Endodermal cell (in vitro differentiated cells): ENCODE measurements around the gene FUT8. TPM values are rescaled to one million over a fixed set of nuclear protein-coding genes. Genes with fewer than 3 reads are reported as not detected.

ENCODE experiments used
- DNase-seq: peaks from one replicate; pipeline ENCODE4 v3.0.0-alpha.2; 2017
- H3K27ac ChIP-seq: 2 replicates; pipeline ENCODE4 v1.5.1; 2013; ENCODE audit warnings: mild to moderate bottlenecking, low read depth, low read length, moderate library complexity
- H3K27me3 ChIP-seq: 2 replicates; pipeline ENCODE4 v1.6.1; 2013; ENCODE audit warnings: mild to moderate bottlenecking, low read length, moderate library complexity; ENCODE audit not compliant: insufficient read depth, control insufficient read depth, poor library complexity, severe bottlenecking
- H3K36me3 ChIP-seq: 2 replicates; pipeline ENCODE4 v1.7.0; 2013; ENCODE audit warnings: mild to moderate bottlenecking, low read length, moderate library complexity; ENCODE audit not compliant: control insufficient read depth, insufficient read depth
- H3K4me1 ChIP-seq: one replicate; pipeline ENCODE4 v1.7.0; 2013; ENCODE audit warnings: low read length; ENCODE audit not compliant: control insufficient read depth, insufficient read depth
- H3K4me3 ChIP-seq: 2 replicates; pipeline ENCODE4 v1.5.1; 2013; ENCODE audit warnings: mild to moderate bottlenecking, low read length, moderate library complexity
- H3K9ac ChIP-seq: 2 replicates; pipeline ENCODE4 v1.6.1; 2013; ENCODE audit warnings: mild to moderate bottlenecking, low read length, moderate library complexity; ENCODE audit not compliant: poor library complexity, severe bottlenecking; ENCODE audit errors: extremely low read depth
- H3K9me3 ChIP-seq: 2 replicates; pipeline ENCODE4 v1.6.1; 2013; ENCODE audit warnings: mild to moderate bottlenecking, low read length, moderate library complexity; ENCODE audit not compliant: control insufficient read depth
- H3K27ac Mint-ChIP-seq: 2 replicates; pipeline ENCODE4 v1.8.0; 2020; ENCODE audit warnings: mixed read lengths
- H3K27me3 Mint-ChIP-seq: 2 replicates; pipeline ENCODE4 v1.8.0; 2021; ENCODE audit warnings: mild to moderate bottlenecking, mixed read lengths; ENCODE audit not compliant: insufficient read depth
- H3K36me3 Mint-ChIP-seq: 2 replicates; pipeline ENCODE4 v1.8.0; 2020; ENCODE audit warnings: low read depth, mixed read lengths
- H3K4me1 Mint-ChIP-seq: 2 replicates; pipeline ENCODE4 v1.8.0; 2020; ENCODE audit warnings: mixed read lengths
- H3K4me3 Mint-ChIP-seq: 2 replicates; pipeline ENCODE4 v1.8.0; 2020; ENCODE audit warnings: mild to moderate bottlenecking, moderate library complexity, mixed read lengths
- H3K9me3 Mint-ChIP-seq: 2 replicates; pipeline ENCODE4 v1.8.0; 2020; ENCODE audit warnings: mild to moderate bottlenecking, mixed read lengths
- WGBS, 2 experiments: methylation state at CpG; one replicate each; pipeline versions ENCODE4 v1.1.5 to v1.1.7; 2013; ENCODE audit warnings: missing lambda C conversion rate in 2 of 2, mixed read lengths in 1 of 2; ENCODE audit not compliant: insufficient coverage in 1 of 2, insufficient read length in 1 of 2; 5-methylcytosine and 5-hydroxymethylcytosine counted together
- total RNA-seq, 2 donors: library from RNA; stranded (reverse); fragmentation: NEBNext Ultra II Directional in 1 of 2; extraction: Animal tissue kit (Norgen Biotek cat#: 25700) in 1 of 2; gene quantifications; 2 replicates in 1 of 2; 3 replicates in 1 of 2; pipeline ENCODE4 v1.2.1, GENCODE V29; 2021
- TF ChIP-seq, protein P1 (sequence below): fragments of 200-600 bp; sonication (generic); conservative IDR thresholded peaks from 2 replicates; pipeline ENCODE4 v1.5.0; 2021; ENCODE audit warnings: antibody characterized with exemption, mild to moderate bottlenecking

The FUT8 gene
- total RNA-seq, 2 donors from 2014 or later = 63.9 to 76.9 TPM

DNA sequence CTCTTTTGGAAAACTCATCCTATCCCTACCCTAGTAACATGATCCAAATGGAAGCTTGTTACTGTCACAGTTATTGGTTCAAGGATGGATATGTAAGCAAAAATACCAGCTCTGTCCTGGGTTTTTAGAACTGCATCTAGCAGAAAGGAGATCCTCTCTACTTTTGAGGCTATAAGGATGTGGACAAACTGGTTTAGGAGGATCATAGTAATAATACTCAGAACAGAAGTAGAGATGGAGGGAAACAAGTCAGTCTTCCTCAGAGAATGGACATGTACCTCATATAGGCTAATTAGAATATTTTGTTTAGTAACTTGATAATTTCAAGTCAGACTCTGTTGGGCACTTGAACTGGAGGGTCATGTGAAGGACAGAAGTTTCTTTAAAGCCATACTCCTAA is 26.6 kb downstream of the FUT8 start:
- H3K27me3 ChIP-seq = no peaks in the 10 kb centered on the region
- H3K36me3 Mint-ChIP-seq = peaks cover 10% of the 10 kb centered on the region
- H3K9ac ChIP-seq = no peak overlapping the region
- TF ChIP-seq, protein P1, sequence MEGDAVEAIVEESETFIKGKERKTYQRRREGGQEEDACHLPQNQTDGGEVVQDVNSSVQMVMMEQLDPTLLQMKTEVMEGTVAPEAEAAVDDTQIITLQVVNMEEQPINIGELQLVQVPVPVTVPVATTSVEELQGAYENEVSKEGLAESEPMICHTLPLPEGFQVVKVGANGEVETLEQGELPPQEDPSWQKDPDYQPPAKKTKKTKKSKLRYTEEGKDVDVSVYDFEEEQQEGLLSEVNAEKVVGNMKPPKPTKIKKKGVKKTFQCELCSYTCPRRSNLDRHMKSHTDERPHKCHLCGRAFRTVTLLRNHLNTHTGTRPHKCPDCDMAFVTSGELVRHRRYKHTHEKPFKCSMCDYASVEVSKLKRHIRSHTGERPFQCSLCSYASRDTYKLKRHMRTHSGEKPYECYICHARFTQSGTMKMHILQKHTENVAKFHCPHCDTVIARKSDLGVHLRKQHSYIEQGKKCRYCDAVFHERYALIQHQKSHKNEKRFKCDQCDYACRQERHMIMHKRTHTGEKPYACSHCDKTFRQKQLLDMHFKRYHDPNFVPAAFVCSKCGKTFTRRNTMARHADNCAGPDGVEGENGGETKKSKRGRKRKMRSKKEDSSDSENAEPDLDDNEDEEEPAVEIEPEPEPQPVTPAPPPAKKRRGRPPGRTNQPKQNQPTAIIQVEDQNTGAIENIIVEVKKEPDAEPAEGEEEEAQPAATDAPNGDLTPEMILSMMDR = no peak
- H3K9me3 Mint-ChIP-seq = peaks cover 21% of the 10 kb centered on the region
- peaks cover 20% of the 10 kb centered on the region for H3K9me3 ChIP-seq
- DNase-seq = no peak
- no peak overlapping the region for H3K27ac ChIP-seq
- H3K4me1 ChIP-seq = peaks cover under 1% of the 10 kb centered on the region
- peaks cover 24% of the 10 kb centered on the region for H3K4me1 Mint-ChIP-seq
- peaks cover 2% of the 10 kb centered on the region for H3K27me3 Mint-ChIP-seq
- H3K4me3 ChIP-seq = no peak overlapping the region
- H3K36me3 ChIP-seq = peaks cover 12% of the 10 kb centered on the region
- H3K27ac Mint-ChIP-seq = no peak overlapping the region
- no peak overlapping the region for H3K4me3 Mint-ChIP-seq

DNA sequence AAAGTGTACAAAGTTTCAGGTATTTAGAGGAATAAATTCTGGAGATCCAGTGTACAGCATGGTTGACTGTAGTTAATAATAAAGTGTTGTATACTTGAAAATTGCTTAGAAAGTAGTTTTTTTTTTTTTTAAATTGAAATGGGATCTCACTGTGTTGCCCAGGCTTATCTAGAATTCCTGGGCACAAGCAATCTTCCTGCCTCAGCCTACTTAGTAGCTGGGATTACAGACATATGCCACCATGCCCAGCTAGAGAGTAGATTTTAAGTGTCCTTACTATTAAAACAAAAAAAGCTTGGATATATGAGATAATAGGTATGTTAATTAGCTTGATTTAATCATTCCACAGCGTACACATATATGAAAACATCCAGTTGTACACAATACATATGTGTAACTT is 27.7 kb downstream of the FUT8 start:
- Histone ChIP-seq H3K27me3 (no peaks in the 10 kb centered on the region), H3K9ac (no peak overlapping the region), H3K27ac (no peak overlapping the region), H3K4me3 (no peak overlapping the region), H3K36me3 (peaks cover 11% of the 10 kb centered on the region), H3K4me1 (no peaks in the 10 kb centered on the region), H3K9me3 (peaks cover 25% of the 10 kb centered on the region)
- Mint-ChIP-seq H3K27me3 (peaks cover 10% of the 10 kb centered on the region), H3K4me1 (peaks cover 20% of the 10 kb centered on the region), H3K36me3 (peaks cover 19% of the 10 kb centered on the region), H3K4me3 (no peak overlapping the region), H3K27ac (no peak overlapping the region), H3K9me3 (peaks cover 31% of the 10 kb centered on the region)
- TF ChIP-seq, protein P1 = no peak
- no peak for DNase-seq
- WGBS, 2 experiments = no CpG with 5 or more reads among the region's 1 CpG

DNA sequence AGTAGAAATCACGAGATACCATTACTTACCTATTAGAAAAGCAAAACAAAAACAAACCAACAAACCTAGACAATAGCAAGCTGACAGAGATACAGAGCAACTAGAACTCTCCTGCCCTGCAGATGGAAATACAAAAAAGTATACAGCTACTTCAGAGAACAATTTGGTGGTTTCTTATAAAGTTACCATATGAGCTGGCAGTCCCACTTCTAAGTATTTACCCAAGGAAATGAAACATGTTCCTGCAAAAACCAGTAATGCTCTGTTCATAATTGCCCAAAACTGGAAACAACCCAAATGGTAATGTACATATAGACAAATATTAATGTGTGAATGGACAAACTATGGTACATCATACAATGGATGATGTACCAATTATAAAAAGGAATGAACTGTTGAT is 31.7 kb downstream of the FUT8 start:
- no peaks in the 10 kb centered on the region for H3K4me1 ChIP-seq
- Mint-ChIP-seq H3K27ac (no peak overlapping the region), H3K9me3 (peaks cover 20% of the 10 kb centered on the region), H3K4me1 (peaks cover 7% of the 10 kb centered on the region), H3K27me3 (peaks cover 20% of the 10 kb centered on the region), H3K36me3 (peaks cover 12% of the 10 kb centered on the region), H3K4me3 (no peak overlapping the region)
- H3K9ac ChIP-seq = no peak overlapping the region
- H3K4me3 ChIP-seq = no peak overlapping the region
- WGBS, 2 experiments = 100% methylated on average over 1 of the region's 1 CpG; no CpG with 5 or more reads in 1 of the 2 experiments
- H3K27me3 ChIP-seq = no peaks in the 10 kb centered on the region
- peaks cover 16% of the 10 kb centered on the region for H3K9me3 ChIP-seq
- no peaks in the 10 kb centered on the region for H3K36me3 ChIP-seq
- no peak overlapping the region for H3K27ac ChIP-seq
- DNase-seq = no peak
- TF ChIP-seq, protein P1 = no peak
